Brain microvascular endothelial cell (primary cell): ENCODE measurements around the gene NR3C1.
A peak's percentile ranks its signal among the peaks of the same experiment; 100 is the strongest.

ENCODE experiments used
- DNase-seq: peaks from one replicate; pipeline ENCODE4 v3.0.0-alpha.2; 2020
- H3K27ac ChIP-seq: fragments of 250-450 bp; sonication (Bioruptor Pico); 2 replicates; pipeline ENCODE4 v1.5.1; 2020; ENCODE audit warnings: mild to moderate bottlenecking, moderate library complexity
- H3K27me3 ChIP-seq: fragments of 250-450 bp; sonication (Bioruptor Pico); replicated peaks from 2 replicates; pipeline ENCODE4 v1.5.1; 2020; ENCODE audit warnings: mild to moderate bottlenecking
- H3K36me3 ChIP-seq: fragments of 250-450 bp; sonication (Bioruptor Pico); replicated peaks from 2 replicates; pipeline ENCODE4 v1.5.1; 2020; ENCODE audit warnings: mild to moderate bottlenecking
- H3K4me3 ChIP-seq: 2 replicates; pipeline ENCODE4 v1.5.1; 2011; ENCODE audit warnings: low read depth, mild to moderate bottlenecking, control low read depth, low read length, moderate library complexity
- CTCF ChIP-seq: IDR thresholded peaks from 2 replicates; pipeline ENCODE4 v1.5.1; 2011; ENCODE audit warnings: low read depth, mild to moderate bottlenecking, moderate library complexity, low read length, control low read depth, inconsistent platforms; ENCODE audit errors: missing control alignments
- in situ Hi-C: cut with HindIII; loops from 2 replicates; pipeline ENCODE4 v1.10.0; 2017; ENCODE audit warnings: low sequenced_read_pairs, low pct_ligation_motif_present

NR3C1 gene

GRCh38 chr5:143265995-143266394 lies 137.5 kb downstream of the NR3C1 start:
- in situ Hi-C loops, result no loop called here
- DNase-seq, result no peak
- no peaks in the 10 kb centered on the region for H3K27me3 ChIP-seq
- no peaks in the 10 kb centered on the region for H3K36me3 ChIP-seq
- H3K27ac ChIP-seq, result no peak overlapping the region
- H3K4me3 ChIP-seq, result no peak overlapping the region
- TF ChIP-seq CTCF, result no peak

GRCh38 chr5:143263272-143263810 lies 140.1 kb downstream of the NR3C1 start:
- in situ Hi-C loops, result no loop called here
- H3K27me3 ChIP-seq, result no peaks in the 10 kb centered on the region
- peak overlapping the region; percentile 92 for H3K27ac ChIP-seq
- no peak overlapping the region for H3K4me3 ChIP-seq
- TF ChIP-seq CTCF, result no peak
- H3K36me3 ChIP-seq, result no peaks in the 10 kb centered on the region
- no peak for DNase-seq

GRCh38 chr5:143262393-143263174 lies 140.9 kb downstream of the NR3C1 start:
- no peak for TF ChIP-seq CTCF
- in situ Hi-C loops, result no loop called here
- Histone ChIP-seq H3K27ac (peak overlapping the region; percentile 92), H3K4me3 (no peak overlapping the region), H3K27me3 (no peaks in the 10 kb centered on the region), H3K36me3 (no peaks in the 10 kb centered on the region)
- DNase-seq, result peak; percentile 93

- no peak for TF ChIP-seq CTCF
- Histone ChIP-seq H3K27me3 (no peaks in the 10 kb centered on the region), H3K27ac (peak overlapping the region; percentile 92), H3K36me3 (no peaks in the 10 kb centered on the region), H3K4me3 (no peak overlapping the region)
- in situ Hi-C loops, result no loop called here
- DNase-seq, result peak; percentile 74
These were observed 141.6 kb downstream of the NR3C1 start for GRCh38 chr5:143261748-143262392.

GRCh38 chr5:143259254-143259605 lies 144.3 kb downstream of the NR3C1 start:
- Histone ChIP-seq H3K27me3 (no peaks in the 10 kb centered on the region), H3K36me3 (no peaks in the 10 kb centered on the region), H3K4me3 (no peak overlapping the region), H3K27ac (no peak overlapping the region)
- TF ChIP-seq CTCF, result no peak
- DNase-seq, result no peak
- in situ Hi-C loops, result no loop called here
